Measurements from ENCODE around the gene MYO1E.

DNA sequence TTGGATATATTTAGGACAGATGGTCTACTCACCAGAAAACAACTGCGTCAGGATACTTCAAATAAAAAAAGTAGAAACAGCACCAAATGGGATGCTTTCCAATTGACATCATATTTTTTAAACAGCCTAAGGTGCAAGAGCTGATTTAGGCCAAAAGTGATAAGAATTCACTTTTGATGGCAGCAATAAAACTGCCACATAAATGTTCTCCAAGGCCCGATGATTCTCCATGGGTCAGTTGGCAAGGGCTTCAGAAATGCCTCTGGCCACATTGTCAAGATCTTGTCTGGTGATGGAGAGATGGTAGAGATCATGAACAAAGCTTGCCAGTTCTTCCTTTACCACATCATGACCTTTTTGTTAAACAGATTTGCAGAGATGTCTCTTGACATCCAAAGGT is 127.1 kb downstream of the MYO1E start:
- TF ChIP-seq, protein P1, sequence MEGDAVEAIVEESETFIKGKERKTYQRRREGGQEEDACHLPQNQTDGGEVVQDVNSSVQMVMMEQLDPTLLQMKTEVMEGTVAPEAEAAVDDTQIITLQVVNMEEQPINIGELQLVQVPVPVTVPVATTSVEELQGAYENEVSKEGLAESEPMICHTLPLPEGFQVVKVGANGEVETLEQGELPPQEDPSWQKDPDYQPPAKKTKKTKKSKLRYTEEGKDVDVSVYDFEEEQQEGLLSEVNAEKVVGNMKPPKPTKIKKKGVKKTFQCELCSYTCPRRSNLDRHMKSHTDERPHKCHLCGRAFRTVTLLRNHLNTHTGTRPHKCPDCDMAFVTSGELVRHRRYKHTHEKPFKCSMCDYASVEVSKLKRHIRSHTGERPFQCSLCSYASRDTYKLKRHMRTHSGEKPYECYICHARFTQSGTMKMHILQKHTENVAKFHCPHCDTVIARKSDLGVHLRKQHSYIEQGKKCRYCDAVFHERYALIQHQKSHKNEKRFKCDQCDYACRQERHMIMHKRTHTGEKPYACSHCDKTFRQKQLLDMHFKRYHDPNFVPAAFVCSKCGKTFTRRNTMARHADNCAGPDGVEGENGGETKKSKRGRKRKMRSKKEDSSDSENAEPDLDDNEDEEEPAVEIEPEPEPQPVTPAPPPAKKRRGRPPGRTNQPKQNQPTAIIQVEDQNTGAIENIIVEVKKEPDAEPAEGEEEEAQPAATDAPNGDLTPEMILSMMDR (IDR thresholded peaks at IDR 0.05; ENCODE audit: poor library complexity, severe bottlenecking), result no peak
- TF ChIP-seq, protein P2, sequence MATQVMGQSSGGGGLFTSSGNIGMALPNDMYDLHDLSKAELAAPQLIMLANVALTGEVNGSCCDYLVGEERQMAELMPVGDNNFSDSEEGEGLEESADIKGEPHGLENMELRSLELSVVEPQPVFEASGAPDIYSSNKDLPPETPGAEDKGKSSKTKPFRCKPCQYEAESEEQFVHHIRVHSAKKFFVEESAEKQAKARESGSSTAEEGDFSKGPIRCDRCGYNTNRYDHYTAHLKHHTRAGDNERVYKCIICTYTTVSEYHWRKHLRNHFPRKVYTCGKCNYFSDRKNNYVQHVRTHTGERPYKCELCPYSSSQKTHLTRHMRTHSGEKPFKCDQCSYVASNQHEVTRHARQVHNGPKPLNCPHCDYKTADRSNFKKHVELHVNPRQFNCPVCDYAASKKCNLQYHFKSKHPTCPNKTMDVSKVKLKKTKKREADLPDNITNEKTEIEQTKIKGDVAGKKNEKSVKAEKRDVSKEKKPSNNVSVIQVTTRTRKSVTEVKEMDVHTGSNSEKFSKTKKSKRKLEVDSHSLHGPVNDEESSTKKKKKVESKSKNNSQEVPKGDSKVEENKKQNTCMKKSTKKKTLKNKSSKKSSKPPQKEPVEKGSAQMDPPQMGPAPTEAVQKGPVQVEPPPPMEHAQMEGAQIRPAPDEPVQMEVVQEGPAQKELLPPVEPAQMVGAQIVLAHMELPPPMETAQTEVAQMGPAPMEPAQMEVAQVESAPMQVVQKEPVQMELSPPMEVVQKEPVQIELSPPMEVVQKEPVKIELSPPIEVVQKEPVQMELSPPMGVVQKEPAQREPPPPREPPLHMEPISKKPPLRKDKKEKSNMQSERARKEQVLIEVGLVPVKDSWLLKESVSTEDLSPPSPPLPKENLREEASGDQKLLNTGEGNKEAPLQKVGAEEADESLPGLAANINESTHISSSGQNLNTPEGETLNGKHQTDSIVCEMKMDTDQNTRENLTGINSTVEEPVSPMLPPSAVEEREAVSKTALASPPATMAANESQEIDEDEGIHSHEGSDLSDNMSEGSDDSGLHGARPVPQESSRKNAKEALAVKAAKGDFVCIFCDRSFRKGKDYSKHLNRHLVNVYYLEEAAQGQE (IDR thresholded peaks at IDR 0.05; ENCODE audit: borderline replicate concordance), result no peak
- TF ChIP-seq EZH2 (IDR thresholded peaks at IDR 0.05; ENCODE audit: borderline replicate concordance, insufficient read depth, low read length, poor library complexity, severe bottlenecking), result no peak
- TF ChIP-seq TAF1 (IDR thresholded peaks at IDR 0.05; ENCODE audit: low read depth), result no peak
- TF ChIP-seq POLR2AphosphoS5 (IDR thresholded peaks at IDR 0.05), result no peak
- no peak for TF ChIP-seq RAD21 (conservative IDR thresholded peaks at IDR 0.05)
- no peak for TF ChIP-seq EP300 (conservative IDR thresholded peaks at IDR 0.05; ENCODE audit: poor library complexity, severe bottlenecking)
